ENCODE measurements around the gene FRMD4A.
"Not testable (repeated sequence)": the region's sequence is repeated elsewhere in the genome, so short reads cannot be mapped to it uniquely, and the experiment has no call there.

Gene FRMD4A

GRCh38 chr10:14200698-14201544, 129.8 kb downstream of the FRMD4A start:
- DNase-seq (ENCODE audit: extremely low spot score, insufficient read length, low read depth) (no peak), FAIRE-seq (no peak)

GRCh38 chr10:14199098-14199497, 131.6 kb downstream of the FRMD4A start:
- DNase-seq (ENCODE audit: extremely low spot score, insufficient read length, low read depth); FAIRE-seq: not testable (repeated sequence)

GRCh38 chr10:14198078-14198477, 132.6 kb downstream of the FRMD4A start:
- no peak for DNase-seq (ENCODE audit: extremely low spot score, insufficient read length, low read depth)
- no peak for FAIRE-seq

DNA sequence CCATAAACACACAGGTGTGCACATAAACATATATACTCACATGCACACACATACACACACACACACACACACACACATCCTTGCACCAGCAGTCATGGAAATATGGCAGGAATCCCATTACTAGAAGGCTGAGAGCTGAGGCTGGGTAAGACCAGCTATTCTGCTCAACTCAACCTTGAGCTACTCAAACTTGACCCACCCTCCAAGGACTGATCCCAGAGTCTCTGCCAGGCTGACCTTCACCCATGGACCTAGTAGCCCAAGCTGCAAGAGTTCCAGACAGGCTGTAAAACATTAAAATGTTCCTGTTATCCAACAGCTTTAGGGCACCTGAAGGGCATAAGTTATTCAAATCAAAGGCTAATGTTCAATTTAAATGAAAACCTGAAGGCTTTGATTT, 134.6 kb downstream of the FRMD4A start:
- no peak for FAIRE-seq
- DNase-seq (ENCODE audit: extremely low spot score, insufficient read length, low read depth) = no peak

DNA sequence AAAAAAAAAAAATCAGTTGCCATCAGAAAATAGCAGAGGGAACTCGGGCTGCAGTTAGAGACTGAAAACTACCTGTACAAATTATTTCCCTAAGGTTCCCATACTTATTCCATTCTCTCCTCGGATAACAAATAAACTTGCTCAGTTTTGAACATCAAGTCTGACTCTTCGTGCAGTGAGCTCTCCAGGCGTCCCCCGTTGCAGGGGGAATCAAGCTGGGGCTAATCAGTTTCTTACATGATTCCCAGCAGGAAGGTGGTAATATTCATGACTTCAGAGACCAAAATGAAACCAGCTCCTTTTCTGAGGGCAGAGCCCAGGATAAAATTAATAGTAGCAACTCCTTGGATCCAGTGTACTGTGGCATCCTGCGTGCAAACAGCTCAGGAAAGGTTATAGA, 135.3 kb downstream of the FRMD4A start:
- FAIRE-seq = no peak
- no peak for DNase-seq (ENCODE audit: extremely low spot score, insufficient read length, low read depth)

DNA sequence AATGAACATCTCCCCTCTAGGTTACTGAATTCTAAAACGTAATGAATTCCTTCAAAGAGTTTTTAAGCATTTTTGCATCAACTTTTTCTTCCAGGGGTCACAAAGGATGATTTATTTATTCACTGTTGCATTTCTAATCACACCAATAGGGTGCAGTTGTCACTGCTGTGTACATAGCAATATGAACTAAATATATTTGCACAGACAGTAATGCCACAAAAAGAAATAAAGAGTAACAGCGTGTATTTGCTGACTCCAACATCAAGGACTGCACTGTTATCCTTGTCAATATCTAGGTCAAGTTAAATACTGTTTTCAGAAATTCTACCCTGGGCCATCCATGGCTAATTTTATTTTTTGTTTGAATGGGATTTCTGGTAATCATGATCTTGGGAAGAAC, 138.0 kb downstream of the FRMD4A start:
- FAIRE-seq (no peak), DNase-seq (ENCODE audit: extremely low spot score, insufficient read length, low read depth) (no peak)

DNA sequence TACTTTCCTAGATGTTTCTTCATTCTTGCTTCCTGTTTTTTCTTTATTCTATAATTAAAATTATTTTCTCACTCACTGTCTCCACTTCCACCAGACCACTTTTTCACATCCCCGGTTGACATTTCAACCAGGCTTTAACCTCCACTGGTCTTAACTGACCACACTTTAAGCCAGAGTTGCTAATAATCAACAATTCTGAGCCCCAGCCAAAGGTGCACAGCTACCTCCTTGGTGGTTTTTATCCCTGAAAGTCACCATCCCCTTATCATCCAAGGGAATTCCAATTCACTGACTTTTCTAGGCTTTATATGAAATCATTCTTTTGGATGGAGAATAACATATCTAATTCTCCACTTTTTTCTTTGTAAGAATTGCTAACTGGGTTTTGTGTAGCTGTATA, 138.9 kb downstream of the FRMD4A start:
- DNase-seq (ENCODE audit: extremely low spot score, insufficient read length, low read depth) (no peak), FAIRE-seq (no peak)

DNA sequence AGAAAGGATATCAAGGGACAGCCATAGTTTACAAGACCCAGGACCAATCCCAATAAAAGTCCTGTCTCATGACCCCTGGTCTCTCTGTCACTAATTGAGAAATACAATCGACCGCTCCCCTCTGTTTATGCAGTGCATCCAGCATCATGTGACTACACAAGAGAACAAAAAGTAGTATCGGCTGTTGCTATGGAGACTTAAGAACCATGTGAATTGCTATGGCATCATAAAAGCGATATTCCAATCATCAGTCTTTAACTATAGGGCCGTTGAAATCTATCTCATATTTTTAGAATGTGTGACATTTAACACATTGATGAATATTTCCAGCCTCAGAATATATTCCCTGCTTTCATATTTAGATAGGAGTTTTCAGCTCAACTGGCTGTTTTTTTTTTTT, 139.3 kb downstream of the FRMD4A start:
- FAIRE-seq (no peak), DNase-seq (ENCODE audit: extremely low spot score, insufficient read length, low read depth) (no peak)

- DNase-seq (ENCODE audit: extremely low spot score, insufficient read length, low read depth) = no peak
- FAIRE-seq = no peak
Measured at GRCh38 chr10:14190702-14191101, 140.0 kb downstream of the FRMD4A start.

DNA sequence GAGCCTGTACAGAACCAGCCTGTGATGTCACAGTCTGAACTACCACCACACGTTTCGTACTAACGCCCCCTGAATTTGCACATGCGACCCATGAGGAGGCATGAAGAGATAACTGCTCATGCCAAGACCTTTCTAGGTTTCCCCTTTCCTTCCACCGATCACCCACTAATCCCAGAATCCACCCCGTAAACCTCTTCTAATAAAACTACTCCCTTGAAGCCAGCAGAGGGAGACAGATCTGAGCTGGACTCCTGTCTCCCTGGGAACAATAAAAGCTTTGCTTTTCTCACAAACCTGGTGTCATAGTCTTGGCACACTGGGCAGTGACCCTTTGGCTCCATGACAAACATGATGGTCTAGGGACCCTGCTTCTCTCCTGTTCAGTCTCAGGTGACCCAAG, 144.5 kb downstream of the FRMD4A start:
- FAIRE-seq (no peak), DNase-seq (ENCODE audit: extremely low spot score, insufficient read length, low read depth) (no peak)

- FAIRE-seq (peak; percentile 75), DNase-seq (ENCODE audit: extremely low spot score, insufficient read length, low read depth) (peak; percentile 26)
Measured at GRCh38 chr10:14185316-14186045, 145.2 kb downstream of the FRMD4A start.

DNA sequence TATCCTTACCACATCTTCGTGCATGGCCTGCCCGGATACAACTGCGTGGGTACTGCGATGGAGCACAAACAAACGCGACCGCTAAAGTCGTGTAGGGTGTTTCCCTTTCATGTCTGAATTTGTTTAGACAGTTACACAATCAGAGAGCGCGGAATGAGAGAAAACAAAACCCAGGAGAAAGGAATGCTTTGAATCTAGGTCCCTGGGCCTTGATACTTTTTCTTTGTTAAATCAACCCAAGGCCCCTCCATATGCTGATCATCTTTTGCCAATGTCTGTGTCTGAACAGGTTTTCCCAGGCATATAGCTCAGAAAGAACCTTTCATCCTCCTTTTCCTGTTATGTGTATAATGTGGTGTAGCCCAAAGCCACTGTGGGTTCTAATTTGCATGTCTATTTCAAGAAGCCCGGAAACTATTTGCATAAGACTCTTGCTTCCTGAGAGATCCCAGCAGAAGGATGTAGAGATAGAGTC, 145.8 kb downstream of the FRMD4A start:
- peak; percentile 55 for FAIRE-seq
- DNase-seq (ENCODE audit: extremely low spot score, insufficient read length, low read depth) = peak; percentile 29

- no peak for DNase-seq (ENCODE audit: extremely low spot score, insufficient read length, low read depth)
- FAIRE-seq = no peak
Measured at GRCh38 chr10:14182781-14183180, 147.9 kb downstream of the FRMD4A start.

- FAIRE-seq (no peak), DNase-seq (ENCODE audit: extremely low spot score, insufficient read length, low read depth) (no peak)
Measured at GRCh38 chr10:14181567-14181936, 149.2 kb downstream of the FRMD4A start.

DNA sequence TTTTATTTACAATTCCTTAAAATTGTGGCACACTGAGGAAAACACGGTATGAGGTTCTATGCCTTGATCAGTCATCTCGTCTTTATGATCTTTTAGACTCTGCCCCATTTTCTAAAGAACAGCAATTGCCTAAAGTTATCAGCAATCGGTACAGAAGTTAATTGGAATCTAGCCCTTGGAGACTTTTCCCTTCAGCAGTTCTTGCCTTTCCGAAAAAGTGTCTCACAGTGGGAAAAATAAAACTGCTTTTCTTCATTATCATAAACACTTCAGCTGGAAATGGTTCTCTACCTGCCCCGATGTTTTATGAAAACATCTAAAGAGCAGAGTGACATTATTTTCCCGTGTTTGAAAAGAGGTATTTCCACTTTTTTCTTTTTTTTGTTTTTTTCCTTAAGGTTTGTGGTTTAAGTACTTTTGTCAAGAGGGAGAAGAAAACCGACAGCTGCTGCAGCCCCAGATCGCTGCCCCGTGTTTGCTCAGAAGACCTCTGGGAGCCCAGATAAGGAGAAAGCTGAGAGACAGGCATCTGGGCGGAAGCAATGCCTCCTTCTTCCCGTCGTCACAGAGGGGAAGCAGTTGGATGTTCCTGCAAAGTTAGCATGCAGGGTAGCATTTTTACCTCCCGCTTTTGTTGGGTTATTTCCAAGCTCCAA, 149.7 kb downstream of the FRMD4A start:
- no peak for FAIRE-seq
- DNase-seq (ENCODE audit: extremely low spot score, insufficient read length, low read depth) = no peak

GRCh38 chr10:14179251-14179650, 151.5 kb downstream of the FRMD4A start:
- no peak for DNase-seq (ENCODE audit: extremely low spot score, insufficient read length, low read depth)
- FAIRE-seq = no peak

- DNase-seq (ENCODE audit: extremely low spot score, insufficient read length, low read depth) = no peak
- no peak for FAIRE-seq
Measured at GRCh38 chr10:14173706-14174594, 156.8 kb downstream of the FRMD4A start.

- FAIRE-seq (no peak), DNase-seq (ENCODE audit: extremely low spot score, insufficient read length, low read depth) (no peak)
Measured at GRCh38 chr10:14173391-14173705, 157.4 kb downstream of the FRMD4A start.

- FAIRE-seq (no peak), DNase-seq (ENCODE audit: extremely low spot score, insufficient read length, low read depth) (no peak)
Measured at GRCh38 chr10:14172336-14172950, 158.3 kb downstream of the FRMD4A start.

- FAIRE-seq = no peak
- no peak for DNase-seq (ENCODE audit: extremely low spot score, insufficient read length, low read depth)
Measured at GRCh38 chr10:14171336-14171735, 159.4 kb downstream of the FRMD4A start.

All from GM18507 (cell line).